T-cell (primary cell): ENCODE data around the gene FOXF2. TPM values are rescaled to one million over a fixed set of nuclear protein-coding genes. Genes with fewer than 3 reads are reported as not detected.

Experiments
- ATAC-seq, 4 experiments: fragments of 200-7000 bp in 3 of 4; fragments of 150-1000 bp in 1 of 4; cut with Tn5 transposase; replicated peaks in 1 of 4; 1 replicate in 3 of 4; 2 replicates in 1 of 4; pipeline ENCODE4 v1.10.0; 2021; ENCODE audit warnings: moderate library complexity in 3 of 4, mild to moderate bottlenecking in 2 of 4, moderate number of reproducible peaks in 1 of 4
- CTCF ChIA-PET, 2 donors: fragments of 300-600 bp; sonication (Branson Sonifier 250); formaldehyde crosslinking; loops; one replicate each; lab custom pipeline; 2022; ENCODE audit warnings: antibody characterized with exemption in 2 of 2; lab: Charles Lee
- POLR2A ChIA-PET, 2 donors: fragments of 300-600 bp; sonication (Branson Sonifier 250); formaldehyde crosslinking; loops; one replicate each; lab custom pipeline; 2022; ENCODE audit warnings: antibody characterized with exemption in 2 of 2; lab: Charles Lee
- DNase-seq, 35 experiments: peaks; one replicate each; pipeline versions ENCODE4 v3.0.0 to v3.0.0-alpha.2; 2013 to 2023
- H3K27ac ChIP-seq: one replicate; pipeline ENCODE4 v1.5.1; 2013; ENCODE audit warnings: low read length
- H3K27me3 ChIP-seq, 2 experiments: replicated peaks in 1 of 2; 1 replicate in 1 of 2; 2 replicates in 1 of 2; pipeline versions ENCODE4 v1.6.1 to v1.7.0; 2013; ENCODE audit warnings: low read length in 1 of 2, mixed read lengths in 1 of 2; ENCODE audit not compliant: control insufficient read depth in 2 of 2, insufficient read depth in 2 of 2; ENCODE audit errors: extremely low read depth in 1 of 2
- H3K36me3 ChIP-seq, 2 donors: 1 replicate in 1 of 2; 2 replicates in 1 of 2; pipeline versions ENCODE4 v1.6.1 to v1.7.0; 2013; ENCODE audit warnings: low read length in 1 of 2; ENCODE audit not compliant: control insufficient read depth in 2 of 2, insufficient read depth in 1 of 2; ENCODE audit errors: extremely low read depth in 1 of 2
- H3K4me1 ChIP-seq, 2 experiments: 1 replicate in 1 of 2; 2 replicates in 1 of 2; pipeline versions ENCODE4 v1.6.1 to v1.7.0; 2013; ENCODE audit warnings: low read length in 2 of 2, mixed read lengths in 1 of 2; ENCODE audit not compliant: insufficient read depth in 2 of 2, control insufficient read depth in 1 of 2; ENCODE audit errors: extremely low read depth in 1 of 2
- H3K4me3 ChIP-seq, 2 donors: 1 replicate in 1 of 2; 2 replicates in 1 of 2; pipeline versions ENCODE4 v1.5.1 to v1.7.0; 2013; ENCODE audit warnings: mild to moderate bottlenecking in 2 of 2, low read length in 1 of 2, moderate library complexity in 1 of 2; ENCODE audit not compliant: control insufficient read depth in 1 of 2; ENCODE audit errors: extremely low read depth in 1 of 2
- H3K9me3 ChIP-seq: 2 replicates; pipeline ENCODE4 v1.7.0; 2013
- H3K27ac Mint-ChIP-seq, 2 donors: one replicate each; pipeline ENCODE4 v1.8.0; 2020 to 2021; ENCODE audit warnings: mild to moderate bottlenecking in 2 of 2, mixed read lengths in 2 of 2
- H3K27me3 Mint-ChIP-seq, 2 donors: one replicate each; pipeline ENCODE4 v1.8.0; 2021 to 2022; ENCODE audit warnings: mixed read lengths in 2 of 2
- H3K36me3 Mint-ChIP-seq: one replicate; pipeline ENCODE4 v1.8.0; 2021; ENCODE audit warnings: mixed read lengths
- H3K4me1 Mint-ChIP-seq, 3 donors: one replicate each; pipeline ENCODE4 v1.8.0; 2020 to 2022; ENCODE audit warnings: mixed read lengths in 3 of 3, mild to moderate bottlenecking in 1 of 3
- H3K4me3 Mint-ChIP-seq, 3 donors: one replicate each; pipeline ENCODE4 v1.8.0; 2020 to 2022; ENCODE audit warnings: mild to moderate bottlenecking in 3 of 3, mixed read lengths in 3 of 3, moderate library complexity in 3 of 3
- H3K9me3 Mint-ChIP-seq, 3 donors: one replicate each; pipeline ENCODE4 v1.8.0; 2020 to 2022; ENCODE audit warnings: mixed read lengths in 3 of 3
- WGBS: methylation state at CpG from one replicate; pipeline ENCODE4 v1.1.5; 2013; ENCODE audit warnings: missing lambda C conversion rate; ENCODE audit not compliant: insufficient coverage; 5-methylcytosine and 5-hydroxymethylcytosine counted together
- total RNA-seq, 35 experiments: library from RNA in 6 of 35; stranded (reverse) in 6 of 35; fragments of 120-200 nt in 1 of 35; gene quantifications; one replicate each; pipeline versions ENCODE4 v1.2.1 to v1.2.4 and lab custom pipeline; 2013 to 2026

The FOXF2 gene
- total RNA-seq, 5 donors from 2014 or later (not counting 1 experiment from before 2014, with no cell fraction given), result not detected

DNA sequence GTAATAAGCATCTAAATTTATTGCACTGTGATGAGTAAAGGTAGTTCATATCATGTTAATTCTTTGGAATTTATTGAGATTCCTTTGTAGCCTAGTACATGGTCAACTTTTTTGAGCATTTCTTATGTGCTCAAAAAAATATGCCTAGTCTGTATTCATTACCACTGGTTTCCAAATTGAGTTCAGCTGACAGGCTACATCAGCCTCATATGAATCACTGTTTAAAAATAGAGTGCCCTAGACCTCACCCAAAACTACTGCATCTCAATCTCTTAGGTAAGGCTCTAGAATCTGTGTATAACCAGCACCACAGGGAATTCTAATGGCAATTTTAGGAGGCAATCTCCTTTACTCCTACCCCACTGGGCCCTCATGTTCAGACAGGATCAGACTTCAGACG lies 16.7 kb upstream of the FOXF2 start:
- no peak for ATAC-seq
- H3K27ac ChIP-seq, result no peak overlapping the region
- H3K27ac Mint-ChIP-seq, result no peak overlapping the region
- DNase-seq, result no peak
- peaks cover 30 to 40% of the 10 kb centered on the region in 2 experiments for H3K27me3 ChIP-seq
- H3K4me1 Mint-ChIP-seq, result peaks cover 0 to 2% (median 2%) of the 10 kb centered on the region in 3 donors
- H3K4me3 Mint-ChIP-seq, result no peak overlapping the region
- H3K27me3 Mint-ChIP-seq, result peaks cover 67 to 74% of the 10 kb centered on the region in 2 donors
- H3K9me3 ChIP-seq, result no peaks in the 10 kb centered on the region
- H3K4me3 ChIP-seq, result no peak overlapping the region
- peaks cover 0 to under 1% of the 10 kb centered on the region in 2 experiments for H3K4me1 ChIP-seq
- no peaks in the 10 kb centered on the region for H3K36me3 Mint-ChIP-seq
- peaks cover 0 to 10% (median 9%) of the 10 kb centered on the region in 3 donors for H3K9me3 Mint-ChIP-seq
- ChIA-PET POLR2A (no interaction called here), CTCF (no interaction called here)
- 50% methylated on average over 1 of the region's 1 CpG for WGBS
- H3K36me3 ChIP-seq, result no peaks in the 10 kb centered on the region

DNA sequence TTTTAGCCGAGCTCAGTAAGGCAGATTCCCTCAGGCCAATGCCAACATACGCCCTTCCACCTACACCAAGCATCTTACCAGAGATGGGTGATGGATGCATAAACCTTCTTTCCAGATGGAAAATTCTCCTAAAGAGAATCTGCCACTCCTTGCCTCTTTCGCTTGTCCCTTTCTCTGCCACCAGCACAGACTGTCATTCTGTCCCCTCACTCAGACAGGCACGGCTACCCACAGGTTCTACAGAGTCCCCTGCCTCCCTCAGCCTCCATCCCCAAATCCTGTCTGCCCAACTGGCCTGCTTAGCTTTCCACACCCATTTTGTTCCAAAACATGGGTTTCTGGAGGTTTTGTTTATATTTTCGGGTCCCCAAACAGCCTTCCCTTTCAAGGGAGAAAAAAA lies 12.7 kb upstream of the FOXF2 start:
- Histone ChIP-seq H3K4me1 (peaks cover 0 to 30% of the 10 kb centered on the region in 2 experiments), H3K9me3 (no peaks in the 10 kb centered on the region), H3K36me3 (no peaks in the 10 kb centered on the region), H3K4me3 (no peak overlapping the region), H3K27me3 (peaks cover 49 to 58% of the 10 kb centered on the region in 2 experiments), H3K27ac (no peak overlapping the region)
- ChIA-PET CTCF (no interaction called here), POLR2A (no interaction called here)
- ATAC-seq (no peak), DNase-seq (no peak)
- Mint-ChIP-seq H3K36me3 (no peaks in the 10 kb centered on the region), H3K9me3 (peaks cover 0 to 9% (median 0%) of the 10 kb centered on the region in 3 donors), H3K27me3 (peaks cover 73 to 80% of the 10 kb centered on the region in 2 donors), H3K4me1 (peaks cover 25 to 27% (median 26%) of the 10 kb centered on the region in 3 donors), H3K4me3 (no peak overlapping the region), H3K27ac (no peak overlapping the region)
- 80% methylated on average over 1 of the region's 5 CpGs for WGBS

DNA sequence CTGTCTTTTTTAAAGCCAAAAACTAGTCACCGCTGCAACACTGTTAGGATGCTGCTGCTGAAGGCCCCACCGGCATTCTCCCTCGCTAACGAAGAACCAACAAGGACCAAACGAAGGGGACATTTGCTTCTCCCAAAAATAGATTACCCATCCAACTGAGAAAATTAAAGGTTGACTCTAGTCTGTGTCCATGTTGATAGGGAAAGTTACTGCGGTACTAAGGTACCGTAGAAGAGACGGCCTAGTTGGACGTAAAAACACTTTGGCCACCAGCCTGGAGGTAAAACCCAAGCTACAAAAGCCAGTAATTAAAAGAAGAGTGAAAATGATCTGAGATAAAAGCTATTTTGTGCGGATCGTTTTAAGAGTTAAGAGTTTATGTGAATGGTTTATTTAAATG lies 11.8 kb upstream of the FOXF2 start:
- CTCF ChIA-PET, result no interaction called here
- H3K27ac ChIP-seq, result no peak overlapping the region
- peaks cover 45 to 63% of the 10 kb centered on the region in 2 experiments for H3K27me3 ChIP-seq
- 15% methylated on average over 10 of the region's 11 CpGs for WGBS
- POLR2A ChIA-PET, result no interaction called here
- H3K4me3 ChIP-seq, result no peak overlapping the region
- H3K4me1 Mint-ChIP-seq, result peaks cover 25 to 30% (median 29%) of the 10 kb centered on the region in 3 donors
- no peak overlapping the region for H3K27ac Mint-ChIP-seq
- no peak for DNase-seq
- peak overlapping the region in 1 of 3 donors; percentile 28 for H3K4me3 Mint-ChIP-seq
- peaks cover 4 to 38% of the 10 kb centered on the region in 2 experiments for H3K4me1 ChIP-seq
- no peaks in the 10 kb centered on the region for H3K9me3 ChIP-seq
- ATAC-seq, result no peak
- peaks cover 65 to 74% of the 10 kb centered on the region in 2 donors for H3K27me3 Mint-ChIP-seq
- peaks cover 0 to 7% (median 0%) of the 10 kb centered on the region in 3 donors for H3K9me3 Mint-ChIP-seq
- H3K36me3 ChIP-seq, result no peaks in the 10 kb centered on the region
- H3K36me3 Mint-ChIP-seq, result no peaks in the 10 kb centered on the region

DNA sequence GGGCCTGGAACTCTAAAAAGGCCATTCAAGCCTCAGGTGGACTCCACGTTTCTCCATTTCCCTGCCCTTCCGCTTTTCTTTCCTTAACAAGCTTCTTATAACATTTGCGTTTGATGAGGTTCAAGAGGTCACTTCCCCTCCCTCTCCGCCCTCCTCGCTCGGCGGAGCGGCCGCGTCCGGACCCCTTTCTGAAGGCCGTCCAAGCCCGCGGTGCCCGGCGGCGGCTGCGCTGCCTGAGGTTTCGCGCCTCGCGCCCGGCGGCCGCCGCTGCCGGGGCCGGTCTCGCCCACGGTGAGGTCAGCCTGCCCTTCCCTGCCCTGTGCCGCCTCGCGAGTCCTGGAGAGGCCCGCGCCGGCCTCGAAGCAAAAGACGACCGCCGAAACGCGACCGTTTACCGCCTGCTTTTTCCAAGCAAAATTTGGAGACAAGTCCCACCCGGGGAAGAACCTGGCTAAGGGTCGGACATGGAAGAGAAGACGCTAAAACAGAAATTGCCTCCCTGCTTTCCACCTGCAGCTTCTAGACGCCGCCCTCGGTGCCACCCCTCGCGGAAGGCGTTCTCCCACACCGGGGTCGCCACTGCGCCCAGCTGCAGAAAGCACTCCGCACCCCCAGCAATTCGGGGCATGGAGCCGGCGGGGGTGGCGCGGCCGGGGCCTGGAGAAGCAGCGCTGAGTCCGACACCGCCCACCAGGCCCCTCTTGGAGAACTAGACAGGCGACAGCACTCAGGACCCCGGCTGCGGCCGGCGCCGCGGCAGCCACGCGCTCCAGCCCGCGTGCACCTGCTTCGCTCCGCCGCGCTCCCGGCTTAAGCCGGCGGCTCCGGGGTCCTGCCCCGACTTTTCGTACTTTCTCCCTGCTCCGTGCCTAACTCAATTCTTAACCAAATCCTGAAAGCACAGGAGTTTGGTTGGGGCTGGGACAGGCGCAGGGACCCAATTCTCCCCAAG lies 11.0 kb upstream of the FOXF2 start:
- Mint-ChIP-seq H3K36me3 (no peaks in the 10 kb centered on the region), H3K27ac (no peak overlapping the region), H3K27me3 (peaks cover 57 to 74% of the 10 kb centered on the region in 2 donors), H3K9me3 (no peaks in the 10 kb centered on the region), H3K4me1 (peaks cover 25 to 31% (median 30%) of the 10 kb centered on the region in 3 donors), H3K4me3 (peak overlapping the region in 1 of 3 donors; percentile 71)
- Histone ChIP-seq H3K27me3 (peaks cover 41 to 71% of the 10 kb centered on the region in 2 experiments), H3K36me3 (no peaks in the 10 kb centered on the region), H3K27ac (no peak overlapping the region), H3K9me3 (no peaks in the 10 kb centered on the region), H3K4me1 (peaks cover 4 to 39% of the 10 kb centered on the region in 2 experiments), H3K4me3 (no peak overlapping the region)
- POLR2A ChIA-PET, result no interaction called here
- DNase-seq (no peak), ATAC-seq (no peak)
- WGBS, result 5% methylated on average over 86 of the region's 89 CpGs
- CTCF ChIA-PET, result no interaction called here

DNA sequence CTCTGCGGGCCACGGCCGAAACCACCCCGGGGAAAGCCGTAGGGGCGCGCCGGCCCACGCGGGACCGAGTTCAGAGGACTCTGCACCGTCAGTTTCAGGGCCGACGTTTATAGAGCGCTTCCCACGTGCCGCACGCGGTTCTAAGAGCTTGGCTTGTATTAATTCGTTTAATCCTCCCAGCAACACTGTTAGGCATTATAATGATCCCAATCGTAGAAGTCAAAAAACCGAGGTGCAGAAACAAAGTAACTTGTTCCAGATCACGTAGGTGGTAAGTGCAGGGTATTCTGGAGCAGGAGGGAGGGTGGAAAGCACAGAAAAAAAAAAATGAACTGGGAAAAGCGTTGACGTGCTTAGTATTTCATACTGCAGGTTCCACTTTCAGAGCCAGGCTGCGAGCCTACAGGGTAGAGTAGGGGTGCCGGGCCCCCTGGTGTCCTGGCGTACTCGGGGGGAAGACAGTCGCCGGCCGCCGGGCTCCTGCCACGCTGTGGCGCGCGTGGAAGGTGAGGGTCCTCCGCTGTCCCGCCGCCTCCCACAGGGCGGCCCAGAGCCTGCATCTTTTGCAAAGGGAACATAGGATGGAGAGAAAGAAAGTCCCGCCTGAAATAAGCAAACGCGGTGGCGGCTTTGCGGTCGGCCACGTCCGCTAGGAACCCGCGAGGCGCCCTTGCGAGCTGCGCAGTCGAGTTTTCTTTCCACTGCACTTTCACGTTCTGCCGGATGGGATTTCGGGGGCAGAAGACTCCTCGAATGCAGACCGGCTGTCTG lies 10.2 kb upstream of the FOXF2 start:
- no peaks in the 10 kb centered on the region for H3K9me3 Mint-ChIP-seq
- peaks cover 51 to 71% of the 10 kb centered on the region in 2 donors for H3K27me3 Mint-ChIP-seq
- DNase-seq, result peak in 1 of 35 experiments; percentile 26
- H3K4me1 Mint-ChIP-seq, result peaks cover 25 to 32% (median 31%) of the 10 kb centered on the region in 3 donors
- no peak overlapping the region for H3K27ac Mint-ChIP-seq
- peak overlapping the region; percentile 18 to 71 (median 38) for H3K4me3 Mint-ChIP-seq
- ChIA-PET POLR2A (no interaction called here), CTCF (no interaction called here)
- H3K4me3 ChIP-seq, result peak overlapping the region in 1 of 2 donors; percentile 38
- H3K4me1 ChIP-seq, result peaks cover 4 to 39% of the 10 kb centered on the region in 2 experiments
- H3K36me3 ChIP-seq, result no peaks in the 10 kb centered on the region
- WGBS, result 6% methylated on average over 50 of the region's 60 CpGs
- ATAC-seq, result no peak
- H3K27me3 ChIP-seq, result peaks cover 36 to 79% of the 10 kb centered on the region in 2 experiments
- H3K36me3 Mint-ChIP-seq, result no peaks in the 10 kb centered on the region
- no peaks in the 10 kb centered on the region for H3K9me3 ChIP-seq
- no peak overlapping the region for H3K27ac ChIP-seq

DNA sequence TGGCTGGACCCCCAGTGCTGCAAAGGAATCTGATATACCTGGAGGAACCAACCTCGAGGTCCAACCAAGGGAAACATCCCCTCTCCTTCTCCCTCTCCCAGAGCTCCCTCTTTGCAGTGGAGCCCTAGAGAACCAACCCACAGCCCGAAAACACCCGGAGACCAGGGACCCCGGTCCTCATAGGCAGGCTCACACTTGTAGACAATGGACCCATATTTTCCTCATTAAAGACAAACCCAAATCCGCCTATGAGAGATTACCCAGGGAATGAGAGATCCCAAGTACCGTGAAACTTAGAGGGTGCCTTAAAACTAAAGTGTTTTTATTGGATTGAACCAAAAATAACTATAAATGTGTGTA lies 9.6 kb upstream of the FOXF2 start:
- H3K36me3 Mint-ChIP-seq, result no peaks in the 10 kb centered on the region
- Histone ChIP-seq H3K9me3 (no peaks in the 10 kb centered on the region), H3K4me1 (peaks cover 4 to 39% of the 10 kb centered on the region in 2 experiments), H3K4me3 (peak overlapping the region in 1 of 2 donors; percentile 38), H3K27me3 (peaks cover 34 to 81% of the 10 kb centered on the region in 2 experiments), H3K36me3 (no peaks in the 10 kb centered on the region), H3K27ac (no peak overlapping the region)
- ATAC-seq (no peak), DNase-seq (no peak)
- ChIA-PET POLR2A (no interaction called here), CTCF (no interaction called here)
- peaks cover 46 to 69% of the 10 kb centered on the region in 2 donors for H3K27me3 Mint-ChIP-seq
- peaks cover 25 to 33% (median 32%) of the 10 kb centered on the region in 3 donors for H3K4me1 Mint-ChIP-seq
- no peak overlapping the region for H3K27ac Mint-ChIP-seq
- peak overlapping the region in 2 of 3 donors; percentile 18 to 71 for H3K4me3 Mint-ChIP-seq
- H3K9me3 Mint-ChIP-seq, result no peaks in the 10 kb centered on the region
- 4% methylated on average over 4 of the region's 6 CpGs for WGBS
